ENCODE data around the gene PANX1.

GRCh38 chr11:94117197-94117574 is 11.5 kb upstream of the PANX1 start:
- TF ChIP-seq CTCF (IDR thresholded peaks at IDR 0.05; ENCODE audit: low read length): no peak
- no peak for TF ChIP-seq EZH2 (IDR thresholded peaks at IDR 0.05; ENCODE audit: borderline replicate concordance, low read length)

All from OCI-LY1 (cell line).